ENCODE data around the gene EGFL7. TPM values are rescaled to one million over a fixed set of nuclear protein-coding genes. Genes with fewer than 3 reads are reported as not detected.

EGFL7 gene
- total RNA-seq, 3 donors from 2014 or later = 15.9 to 43.4 (median 18.9) TPM

- no peak for TF ChIP-seq CTCF (IDR thresholded peaks at IDR 0.05)
- ATAC-seq (no peak), DNase-seq (no peak)
- no peaks in the 10 kb centered on the region for H3K9me3 ChIP-seq
- peaks cover 11% of the 10 kb centered on the region for H3K4me1 ChIP-seq (ENCODE audit: low read depth)
- intact Hi-C loops (cut with DNase I, micrococcal nuclease) = no loop called here
- no peak overlapping the region for H3K4me3 ChIP-seq
- no peaks in the 10 kb centered on the region for H3K36me3 ChIP-seq (ENCODE audit: low read depth)
Measured at GRCh38 chr9:136640171-136641111, 22.3 kb upstream of the EGFL7 start.

GRCh38 chr9:136642439-136642921, 20.2 kb upstream of the EGFL7 start:
- intact Hi-C loops (cut with DNase I, micrococcal nuclease) = no loop called here
- Histone ChIP-seq H3K36me3 (ENCODE audit: low read depth) (no peaks in the 10 kb centered on the region), H3K4me3 (no peak overlapping the region), H3K9me3 (no peaks in the 10 kb centered on the region), H3K4me1 (ENCODE audit: low read depth) (peaks cover 11% of the 10 kb centered on the region)
- no peak for ATAC-seq
- peak in 1 of 3 donors; percentile 25 for DNase-seq
- no peak for TF ChIP-seq CTCF (IDR thresholded peaks at IDR 0.05)

- peaks cover 11% of the 10 kb centered on the region for H3K4me1 ChIP-seq (ENCODE audit: low read depth)
- peak; percentile 2 for ATAC-seq
- TF ChIP-seq CTCF (IDR thresholded peaks at IDR 0.05) = no peak
- H3K36me3 ChIP-seq (ENCODE audit: low read depth) = no peaks in the 10 kb centered on the region
- no peak overlapping the region for H3K4me3 ChIP-seq
- intact Hi-C loops (cut with DNase I, micrococcal nuclease) = no loop called here
- H3K9me3 ChIP-seq = no peaks in the 10 kb centered on the region
- peak in 1 of 3 donors; percentile 22 for DNase-seq
Measured at GRCh38 chr9:136643596-136644342, 18.9 kb upstream of the EGFL7 start.

GRCh38 chr9:136644343-136644592, 18.4 kb upstream of the EGFL7 start:
- peaks cover 11% of the 10 kb centered on the region for H3K4me1 ChIP-seq (ENCODE audit: low read depth)
- intact Hi-C loops (cut with DNase I, micrococcal nuclease) = no loop called here
- H3K4me3 ChIP-seq = no peak overlapping the region
- H3K9me3 ChIP-seq = no peaks in the 10 kb centered on the region
- no peak for ATAC-seq
- no peaks in the 10 kb centered on the region for H3K36me3 ChIP-seq (ENCODE audit: low read depth)
- no peak for TF ChIP-seq CTCF (IDR thresholded peaks at IDR 0.05)
- DNase-seq = peak in 2 of 3 donors; percentile 92

- Histone ChIP-seq H3K4me1 (ENCODE audit: low read depth) (peaks cover 11% of the 10 kb centered on the region), H3K36me3 (ENCODE audit: low read depth) (no peaks in the 10 kb centered on the region), H3K4me3 (no peak overlapping the region), H3K9me3 (no peaks in the 10 kb centered on the region)
- intact Hi-C loops (cut with DNase I, micrococcal nuclease) = no loop called here
- peak; percentile 96 for TF ChIP-seq CTCF (IDR thresholded peaks at IDR 0.05)
- DNase-seq (peak; percentile 46 to 90 (median 79)), ATAC-seq (peak; percentile 97)
Measured at GRCh38 chr9:136644593-136645351, 17.9 kb upstream of the EGFL7 start.

Measured in mucosa of descending colon (tissue), 3 donors.